ENCODE data around the gene LEAP2.

GRCh38 chr5:132825834-132826391 is 47.6 kb upstream of the LEAP2 start:
- no peak for TF ChIP-seq CTCF (conservative IDR thresholded peaks at IDR 0.05; ENCODE audit: low read length)
- no peak for TF ChIP-seq EZH2phosphoT487 (IDR thresholded peaks at IDR 0.05; ENCODE audit: borderline replicate concordance)

All from Loucy (cell line).